HG03460 (cell line): ENCODE data around the gene FOXI1.

ENCODE experiments used
- ATAC-seq: cut with Tn5 transposase; IDR thresholded peaks from one replicate; pipeline ENCODE4 v1.9.1; 2021; ENCODE audit not compliant: unreplicated experiment

FOXI1 gene

DNA sequence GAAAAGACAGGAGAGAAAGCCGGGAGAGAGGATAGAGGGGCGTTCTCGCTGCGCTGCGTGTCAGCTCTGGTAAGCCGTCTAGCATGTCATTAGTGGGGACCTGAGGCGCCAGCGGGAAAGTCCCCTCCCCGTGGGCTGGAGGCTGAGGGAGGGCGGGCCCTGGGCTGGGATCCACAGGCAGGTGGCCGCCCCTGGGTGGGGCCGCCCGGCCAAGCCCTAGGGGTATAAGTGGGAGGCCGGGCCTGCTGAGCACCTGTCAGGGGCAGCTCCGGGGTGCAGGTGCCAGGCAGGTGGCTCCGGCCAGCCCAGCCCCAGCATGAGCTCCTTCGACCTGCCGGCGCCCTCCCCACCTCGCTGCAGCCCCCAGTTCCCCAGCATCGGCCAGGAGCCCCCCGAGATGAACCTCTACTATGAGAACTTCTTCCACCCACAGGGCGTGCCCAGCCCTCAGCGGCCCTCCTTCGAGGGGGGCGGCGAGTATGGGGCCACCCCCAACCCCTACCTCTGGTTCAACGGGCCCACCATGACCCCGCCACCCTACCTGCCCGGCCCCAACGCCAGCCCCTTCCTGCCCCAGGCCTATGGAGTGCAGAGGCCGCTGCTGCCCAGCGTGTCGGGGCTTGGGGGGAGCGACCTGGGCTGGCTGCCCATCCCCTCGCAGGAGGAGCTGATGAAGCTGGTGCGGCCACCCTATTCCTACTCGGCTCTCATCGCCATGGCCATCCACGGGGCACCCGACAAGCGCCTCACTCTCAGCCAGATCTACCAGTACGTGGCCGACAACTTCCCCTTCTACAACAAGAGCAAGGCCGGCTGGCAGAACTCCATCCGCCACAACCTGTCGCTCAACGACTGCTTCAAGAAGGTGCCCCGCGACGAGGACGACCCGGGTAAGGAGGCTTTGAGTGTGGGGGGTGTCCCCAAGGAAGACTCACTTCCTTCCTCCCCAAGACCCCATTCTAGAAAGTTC lies at the start of gene FOXI1:
Gene FOXI1 (plus strand): TSS at position 256 of the 970 bp plus-strand sequence. CDS start 61 bp downstream, at position 317.
- ATAC-seq: no peak

DNA sequence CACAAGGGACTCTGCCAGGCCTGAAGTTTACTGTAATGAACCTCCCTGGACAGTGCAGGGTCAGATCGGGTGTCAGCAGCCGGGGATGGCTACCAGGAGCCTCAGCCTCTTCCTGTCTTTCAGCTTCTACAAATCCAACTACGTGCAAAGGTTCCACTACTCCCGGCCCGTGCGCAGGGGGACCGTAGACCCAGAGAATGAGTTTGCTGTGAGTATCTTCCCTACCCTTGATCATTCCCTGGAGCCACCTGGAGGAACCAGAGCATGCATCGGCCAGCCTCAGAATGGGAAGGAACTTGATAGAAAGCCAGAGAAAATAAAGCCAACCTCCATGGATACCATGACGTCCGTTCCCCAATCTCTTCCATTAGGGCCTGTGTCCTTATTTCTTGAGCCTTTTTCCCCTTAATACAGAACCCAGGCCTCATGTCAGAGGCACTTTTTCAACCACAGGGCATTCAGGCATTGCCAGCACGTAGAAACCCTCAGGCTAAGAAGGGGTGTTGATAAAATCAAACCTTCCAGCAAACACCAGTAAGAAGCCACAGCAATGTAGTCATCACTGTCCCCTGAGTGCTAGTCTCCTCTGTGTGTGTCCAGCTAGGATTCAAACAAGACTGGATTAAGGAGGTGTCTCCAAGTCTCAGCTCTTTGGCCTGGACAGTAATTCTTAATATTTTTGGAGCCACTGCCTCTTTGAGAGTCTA lies 49.0 kb upstream of the FOXI1 start:
- no peak for ATAC-seq

DNA sequence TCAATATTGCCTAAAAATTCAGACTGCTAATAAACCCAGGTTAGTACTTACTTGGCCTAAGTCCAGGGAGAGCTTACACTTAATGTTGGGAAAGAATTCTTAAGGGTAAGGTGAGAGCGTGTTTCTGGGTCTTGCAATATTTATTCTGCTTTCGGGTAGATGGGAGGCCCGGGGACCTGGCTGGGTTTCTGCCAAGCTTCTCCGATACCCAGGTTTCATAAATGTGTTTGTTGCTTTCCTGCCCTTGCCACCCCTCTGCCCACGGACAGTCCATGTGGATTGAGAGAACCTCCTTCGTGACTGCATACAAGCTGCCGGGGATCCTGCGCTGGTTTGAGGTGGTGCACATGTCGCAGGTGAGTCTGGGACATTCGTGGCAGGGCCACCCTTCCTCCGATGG lies 48.4 kb upstream of the FOXI1 start:
- no peak for ATAC-seq

DNA sequence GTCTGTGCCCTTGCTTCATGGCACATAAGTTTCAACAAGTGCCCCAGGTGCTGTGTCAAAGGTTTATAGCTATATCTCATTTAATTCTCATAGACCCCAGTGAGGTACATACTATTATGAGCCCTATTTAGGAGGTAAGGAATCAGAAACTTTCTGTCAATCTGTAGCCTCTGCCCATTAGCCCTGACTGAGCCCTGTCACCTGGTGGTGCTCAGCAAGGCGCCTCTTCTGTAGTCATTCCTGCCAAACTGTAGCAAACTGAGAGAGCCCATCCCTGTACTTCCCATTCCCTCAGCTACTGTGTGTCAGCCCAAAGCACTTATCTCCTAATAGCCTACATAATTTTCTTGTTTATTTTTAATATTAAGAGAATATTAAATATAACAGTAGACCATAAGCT lies 46.5 kb upstream of the FOXI1 start:
- no peak for ATAC-seq

DNA sequence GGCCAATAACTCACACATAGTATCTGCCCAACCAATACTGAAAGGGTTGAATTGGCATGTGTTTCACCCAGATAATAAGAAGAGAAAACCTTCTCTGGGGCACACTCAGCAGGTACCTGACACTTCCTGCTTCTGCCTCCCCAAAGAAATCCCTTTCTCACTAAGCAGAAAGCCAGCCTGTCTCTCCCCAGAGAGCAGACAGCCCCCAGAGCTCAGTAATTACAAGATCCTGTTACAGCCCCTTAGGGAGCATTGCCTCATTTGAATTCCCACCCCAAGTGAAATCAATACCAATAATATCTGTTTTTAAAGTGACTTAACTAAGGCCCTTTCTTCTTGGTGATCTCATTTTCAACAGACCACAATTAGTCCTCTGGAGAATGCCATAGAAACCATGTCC lies 38.5 kb upstream of the FOXI1 start:
- peak; percentile 50 for ATAC-seq

DNA sequence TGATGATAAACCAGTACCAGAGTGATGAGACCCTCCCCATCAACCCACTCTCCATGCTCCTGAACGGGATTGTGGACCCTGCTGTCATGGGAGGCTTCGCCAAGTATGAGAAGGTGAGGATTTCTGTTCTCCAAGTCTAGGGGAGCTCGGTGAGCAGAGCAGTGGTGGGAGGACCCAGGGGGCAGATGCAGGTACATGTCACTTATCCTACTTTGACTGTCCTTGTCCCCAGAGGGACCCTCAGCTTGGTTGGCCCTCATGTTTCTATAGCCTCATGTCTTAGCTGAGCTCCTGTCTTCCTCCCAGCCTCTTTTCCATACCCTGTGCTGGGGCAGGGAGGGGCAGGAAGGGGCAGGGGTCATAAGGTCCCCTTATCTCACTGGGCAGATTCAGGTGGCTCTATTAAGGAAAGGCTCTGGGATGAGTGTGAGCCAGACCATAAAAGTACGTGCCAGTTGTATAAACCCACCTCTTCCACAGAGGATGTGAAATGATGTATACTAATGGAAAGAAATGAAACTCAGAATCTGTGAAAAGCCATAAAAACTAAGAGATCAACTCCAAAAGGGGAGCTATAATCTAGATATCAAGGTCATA lies 38.0 kb upstream of the FOXI1 start:
- no peak for ATAC-seq

DNA sequence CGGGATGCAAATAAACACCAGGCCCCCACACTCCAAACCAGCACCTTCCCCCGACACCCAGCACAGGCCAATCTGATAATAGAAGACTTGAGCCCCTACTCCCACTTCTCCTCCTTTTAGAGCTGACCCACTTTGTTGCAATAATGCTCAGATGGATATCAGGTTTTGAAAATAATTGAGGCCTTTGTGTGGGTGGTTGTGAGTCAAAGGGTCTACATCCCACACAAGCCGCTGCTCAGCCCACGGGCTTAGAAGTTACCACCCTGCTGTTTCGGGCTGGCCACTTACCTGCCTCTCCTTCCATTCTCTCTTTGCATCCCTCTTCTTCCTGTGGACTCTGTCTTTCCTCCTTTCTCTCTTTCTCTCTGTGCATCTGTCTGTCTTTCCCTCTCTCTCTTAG lies 36.2 kb upstream of the FOXI1 start:
- no peak for ATAC-seq

DNA sequence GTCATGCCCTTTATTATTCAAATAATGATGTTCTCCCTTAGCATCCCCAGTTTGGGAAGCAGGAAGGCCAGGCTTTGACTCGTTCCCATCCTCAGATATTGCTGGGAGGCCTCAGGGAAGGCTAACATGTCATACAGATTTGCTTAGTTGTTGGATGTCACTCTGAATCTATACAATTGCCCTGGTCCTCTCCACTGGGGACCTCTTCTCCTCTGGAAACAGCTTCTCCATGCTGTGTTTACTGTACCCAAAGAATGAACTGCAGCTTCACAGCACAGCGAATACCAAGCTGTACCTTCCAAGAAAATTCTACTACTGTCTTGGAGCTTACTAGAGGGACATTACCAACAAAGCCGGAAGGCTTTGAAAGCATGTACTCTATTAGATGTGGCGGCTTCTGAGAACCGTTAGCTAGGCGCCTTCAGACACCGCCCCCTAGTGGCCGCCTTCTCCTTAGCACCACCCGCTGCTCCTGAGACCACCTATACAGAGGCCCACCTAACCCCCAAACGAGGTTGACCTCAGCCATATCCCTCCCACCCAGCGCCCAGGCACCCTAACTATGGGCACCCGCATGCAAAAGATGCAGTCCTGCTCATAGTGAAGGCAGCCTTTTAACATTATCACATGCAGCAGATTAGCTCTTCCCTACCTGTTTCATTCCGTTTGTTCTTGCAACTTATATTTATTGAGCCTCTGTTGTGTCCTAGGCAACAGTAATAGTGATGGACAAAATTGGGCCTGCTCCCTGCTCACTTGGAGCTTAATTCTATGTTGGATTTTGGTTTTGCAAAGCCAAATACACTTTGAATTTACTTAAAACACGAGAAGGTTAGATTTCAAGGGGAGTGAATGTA lies 34.9 kb upstream of the FOXI1 start:
- ATAC-seq: no peak

DNA sequence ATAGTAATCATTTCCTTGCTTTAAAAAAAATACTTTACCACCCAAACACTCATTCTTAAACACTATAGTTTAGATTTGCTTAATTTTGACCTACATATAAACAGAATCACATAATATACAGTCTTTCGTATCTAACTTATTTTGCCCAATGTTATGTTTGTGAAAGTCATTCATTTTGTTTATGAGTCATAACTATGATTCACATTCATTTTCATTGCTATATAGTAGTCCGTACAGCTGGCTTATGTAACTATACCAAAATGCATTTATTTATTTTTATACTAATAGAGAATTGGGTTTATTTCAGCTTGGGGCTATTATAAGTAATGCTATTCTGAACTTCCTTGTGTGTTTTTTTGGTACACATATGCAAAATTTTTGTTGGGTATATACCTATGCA lies 33.9 kb upstream of the FOXI1 start:
- ATAC-seq: no peak

DNA sequence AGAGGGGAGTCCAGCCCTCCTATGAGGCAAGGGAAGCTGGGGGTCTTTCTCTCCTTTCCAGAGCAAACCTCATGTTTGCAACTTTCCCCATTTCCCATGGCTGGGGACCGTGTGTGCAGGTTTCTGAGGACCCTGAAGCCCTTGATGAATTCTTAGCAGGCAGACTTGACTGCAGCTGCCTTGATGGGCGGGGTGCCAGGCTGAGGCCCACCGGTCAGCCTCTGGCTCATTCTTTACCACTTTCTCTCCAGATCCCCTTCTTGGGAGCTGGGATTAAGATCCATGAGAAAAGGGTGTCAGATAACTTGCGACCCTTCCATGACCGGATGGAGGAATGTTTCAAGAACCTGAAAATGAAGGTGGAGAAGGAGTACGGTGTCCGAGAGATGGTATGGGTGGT lies 30.0 kb upstream of the FOXI1 start:
- no peak for ATAC-seq

DNA sequence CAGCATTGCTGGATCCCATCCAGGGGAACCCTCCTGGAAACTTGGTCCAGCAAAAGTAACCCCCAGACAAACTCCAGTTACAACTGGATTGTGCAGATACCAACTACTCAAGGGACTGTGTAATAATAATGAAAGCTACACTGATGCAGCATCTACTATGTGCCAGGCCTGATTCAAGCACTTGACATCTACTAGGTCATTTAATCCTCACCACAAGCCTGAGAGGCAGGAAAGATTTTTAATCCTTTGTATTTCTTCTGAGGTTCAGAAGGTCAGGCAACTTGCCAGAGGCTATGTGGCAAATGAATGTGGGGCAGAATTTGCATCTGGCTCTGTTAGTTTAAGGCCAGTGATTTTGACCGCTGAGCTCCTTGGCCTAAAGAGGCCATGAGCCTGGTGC lies 29.5 kb upstream of the FOXI1 start:
- no peak for ATAC-seq

DNA sequence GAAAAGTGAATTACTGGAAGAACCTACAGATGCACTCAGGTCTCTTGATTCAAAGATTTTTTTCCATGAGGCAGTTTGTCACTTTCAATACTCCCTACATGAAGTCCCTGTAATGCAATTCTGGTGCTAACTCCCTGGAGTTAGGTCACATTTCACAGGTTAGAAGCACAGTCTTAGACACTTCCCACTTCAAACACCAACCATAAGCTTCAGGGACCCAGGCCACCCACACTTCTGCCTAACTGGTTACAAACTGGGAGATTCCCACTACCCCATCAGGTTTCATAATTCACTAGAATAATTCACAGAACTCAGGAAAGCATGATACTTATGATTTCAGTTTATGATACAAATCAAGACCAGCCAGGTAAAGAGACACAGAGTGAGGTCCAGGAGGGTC lies 29.0 kb upstream of the FOXI1 start:
- no peak for ATAC-seq

DNA sequence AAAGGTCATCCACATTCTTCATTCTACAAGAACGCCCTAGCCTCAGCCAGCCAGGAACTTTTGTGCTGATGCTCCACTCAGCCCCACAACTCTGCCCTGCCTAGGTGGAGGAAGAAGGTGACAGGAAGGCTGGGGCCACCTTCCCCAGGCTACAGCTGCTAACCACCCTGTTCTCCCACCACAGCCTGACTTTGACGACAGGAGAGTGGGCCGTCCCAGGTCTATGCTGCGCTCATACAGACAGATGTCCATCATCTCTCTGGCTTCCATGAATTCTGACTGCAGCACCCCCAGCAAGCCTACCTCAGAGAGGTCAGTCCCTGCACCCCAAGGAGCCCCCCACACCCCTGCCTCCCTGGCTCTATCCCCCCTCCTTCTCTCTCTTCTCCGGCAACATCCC lies 28.2 kb upstream of the FOXI1 start:
- no peak for ATAC-seq

DNA sequence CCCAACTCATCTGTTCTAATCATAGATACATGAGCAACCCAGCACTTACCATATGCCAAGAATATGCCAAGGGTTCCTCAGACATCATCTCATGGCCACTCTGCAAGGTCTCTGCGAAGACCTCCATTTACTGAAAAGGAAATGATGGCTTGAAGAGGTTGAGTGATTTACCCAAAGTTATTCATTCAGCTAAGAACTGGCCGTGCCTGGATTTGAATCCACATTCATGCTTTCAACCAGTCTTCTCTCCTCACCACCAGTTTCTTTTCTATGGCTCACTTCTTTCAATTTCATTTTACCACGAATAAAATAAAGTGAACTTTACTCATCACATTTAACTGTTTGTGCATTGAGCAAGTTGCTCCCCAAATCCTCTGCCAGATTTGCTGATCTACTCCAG lies 27.2 kb upstream of the FOXI1 start:
- no peak for ATAC-seq

DNA sequence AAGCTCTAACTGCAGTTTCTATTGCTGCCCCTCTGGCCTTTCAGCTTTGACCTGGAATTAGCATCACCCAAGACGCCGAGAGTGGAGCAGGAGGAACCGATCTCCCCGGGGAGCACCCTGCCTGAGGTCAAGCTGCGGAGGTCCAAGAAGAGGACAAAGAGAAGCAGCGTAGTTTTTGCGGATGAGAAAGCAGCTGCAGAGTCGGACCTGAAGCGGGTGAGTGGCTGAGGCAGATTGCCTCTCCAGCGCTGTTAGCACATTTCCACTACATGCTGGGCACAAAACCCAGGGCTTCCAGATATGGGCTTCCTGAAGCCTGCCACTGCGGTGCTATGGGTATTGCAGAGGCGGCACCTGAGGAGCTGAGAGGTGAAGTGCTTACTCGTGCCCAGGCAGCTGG lies 26.8 kb upstream of the FOXI1 start:
- ATAC-seq: no peak

DNA sequence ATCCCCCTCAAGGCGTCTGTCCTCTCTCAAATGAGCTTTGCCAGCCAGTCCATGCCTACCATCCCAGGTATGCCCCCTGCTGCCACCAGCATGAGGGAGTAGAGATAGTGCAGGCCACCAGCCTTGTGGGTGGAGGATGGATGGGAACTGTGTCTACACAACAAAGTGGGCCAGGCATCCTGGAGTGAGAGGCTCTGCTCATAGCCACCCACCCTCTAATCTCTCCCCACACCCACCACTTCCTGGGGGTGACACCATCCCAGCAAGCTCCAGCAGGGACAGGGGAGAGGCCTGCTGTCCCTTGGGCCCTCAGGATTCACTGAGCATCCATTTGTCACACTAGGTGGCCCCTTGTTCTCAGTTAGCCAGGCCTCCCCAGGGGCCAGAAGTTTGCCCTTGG lies 25.5 kb upstream of the FOXI1 start:
- no peak for ATAC-seq

DNA sequence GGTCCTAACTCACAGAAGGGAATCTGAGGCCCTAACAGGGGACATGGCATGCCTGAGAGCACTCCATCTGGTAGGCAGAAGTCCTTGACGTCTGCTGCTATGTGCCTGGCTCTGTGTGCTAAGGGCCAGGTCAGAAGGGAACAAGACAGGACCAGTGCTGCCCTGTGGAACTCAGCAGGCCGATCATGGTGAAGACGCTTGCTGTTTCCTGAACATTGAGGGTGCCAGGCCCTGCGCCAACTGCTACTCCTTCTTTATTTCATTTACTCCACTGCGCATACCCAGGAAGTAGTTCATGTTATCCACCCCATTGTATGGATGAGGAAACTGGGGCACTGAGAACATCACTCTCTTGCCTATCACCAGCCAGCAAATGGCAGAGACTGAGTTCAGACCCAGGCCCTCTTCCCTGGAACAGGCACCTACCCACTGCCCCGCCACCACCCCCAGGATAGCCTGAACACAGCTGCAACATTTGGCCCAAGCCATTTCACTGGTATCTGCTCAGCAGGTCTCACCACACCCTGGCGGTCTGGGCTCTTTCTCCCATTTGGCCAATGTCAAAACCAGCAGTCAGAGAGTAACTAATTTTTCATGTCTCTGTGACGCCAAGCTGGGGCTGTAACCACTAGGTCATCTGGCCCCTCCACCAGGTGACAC lies 24.8 kb upstream of the FOXI1 start:
- no peak for ATAC-seq

DNA sequence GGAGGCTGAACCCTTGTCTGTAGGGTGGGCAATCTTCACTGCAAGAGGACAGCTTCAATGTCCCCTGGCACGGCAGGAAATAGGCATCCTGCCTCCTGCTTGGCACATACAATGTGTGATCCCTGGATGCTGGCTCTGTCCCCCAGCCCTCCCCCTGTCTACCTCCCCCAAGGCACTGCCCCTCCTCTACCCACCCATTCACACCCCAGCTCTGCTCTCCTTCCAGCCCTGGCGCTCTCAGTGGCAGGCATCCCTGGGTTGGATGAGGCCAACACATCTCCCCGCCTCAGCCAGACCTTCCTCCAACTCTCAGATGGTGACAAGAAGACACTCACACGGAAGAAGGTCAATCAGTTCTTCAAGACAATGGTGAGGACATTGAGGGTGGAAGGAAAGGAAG lies 24.1 kb upstream of the FOXI1 start:
- ATAC-seq: no peak

DNA sequence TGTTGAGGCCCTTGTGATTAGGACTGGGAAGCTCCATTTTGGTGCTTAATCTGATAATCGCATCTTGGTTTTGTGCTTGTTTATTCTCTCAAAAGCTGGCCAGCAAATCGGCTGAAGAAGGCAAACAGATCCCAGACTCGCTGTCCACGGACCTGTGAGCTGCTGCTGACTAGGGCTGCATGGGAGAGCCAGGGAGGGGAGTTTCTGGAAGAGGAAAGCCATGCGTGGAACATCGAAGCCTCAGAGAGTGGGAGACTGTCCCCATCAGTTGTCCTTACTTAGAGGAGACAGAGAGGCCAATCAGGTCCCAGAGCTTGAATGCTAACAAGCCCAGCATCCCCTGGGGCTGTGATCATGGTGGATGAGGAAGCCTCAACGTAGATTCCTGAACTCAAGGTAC lies 23.0 kb upstream of the FOXI1 start:
- ATAC-seq: no peak

DNA sequence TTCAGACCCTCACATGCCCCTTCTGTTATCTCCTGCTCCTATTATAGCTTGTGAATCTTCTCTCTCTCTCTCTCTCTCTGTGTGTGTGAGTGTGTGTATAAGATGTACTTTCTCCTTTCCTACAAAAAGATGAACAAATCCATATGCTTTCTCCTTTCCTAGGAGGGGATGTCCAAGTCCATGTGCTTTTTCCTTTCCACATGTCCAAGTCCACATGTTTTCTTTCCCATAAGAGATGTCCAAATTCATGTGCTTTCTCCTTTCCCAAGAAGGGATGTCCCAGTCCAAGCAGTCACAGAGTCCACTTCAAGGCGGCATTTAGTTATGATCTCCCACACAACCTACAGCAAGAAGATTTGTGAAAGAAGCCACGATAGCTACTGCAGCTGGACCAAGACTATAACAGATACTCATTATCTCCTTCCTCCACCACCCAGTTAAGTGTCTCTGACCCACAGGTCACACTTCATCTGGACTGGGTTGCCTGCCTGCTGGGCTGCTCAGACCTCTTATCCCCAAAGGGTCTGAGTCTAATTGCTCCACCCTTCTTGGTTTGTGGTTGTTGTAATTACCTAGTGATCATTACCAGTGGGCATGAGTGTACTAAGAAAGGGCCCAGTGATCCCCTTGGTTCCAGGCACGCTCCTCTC lies 18.4 kb upstream of the FOXI1 start:
- no peak for ATAC-seq
